LNCaP clone FGC (cell line): ENCODE data around the gene CYP4F12.
A peak's percentile ranks its signal among the peaks of the same experiment; 100 is the strongest.

ENCODE experiments used
- DNase-seq: peaks from one replicate; pipeline ENCODE4 v3.0.0-alpha.2; 2011; ENCODE audit warnings: low read depth
- H3K4me3 ChIP-seq: 2 replicates; pipeline ENCODE4 v1.5.1; 2011; ENCODE audit warnings: mild to moderate bottlenecking, low read depth, low read length, control low read depth
- CTCF ChIP-seq: IDR thresholded peaks from 2 replicates; pipeline ENCODE4 v1.5.1; 2012; ENCODE audit warnings: mild to moderate bottlenecking; ENCODE audit not compliant: control insufficient read depth, insufficient read depth; ENCODE audit errors: extremely low read depth

CYP4F12 gene

GRCh38 chr19:15680478-15681322, 7.8 kb downstream of the CYP4F12 start:
- no peak for DNase-seq
- H3K4me3 ChIP-seq = no peak overlapping the region
- TF ChIP-seq CTCF = no peak

- DNase-seq = no peak
- no peak for TF ChIP-seq CTCF
- H3K4me3 ChIP-seq = no peak overlapping the region
Observed at GRCh38 chr19:15683411-15683810, 10.5 kb downstream of the CYP4F12 start.

GRCh38 chr19:15684828-15685227, 11.9 kb downstream of the CYP4F12 start:
- no peak for TF ChIP-seq CTCF
- DNase-seq = no peak

GRCh38 chr19:15696654-15697194, 23.8 kb downstream of the CYP4F12 start:
- H3K4me3 ChIP-seq = no peak overlapping the region
- DNase-seq = no peak
- no peak for TF ChIP-seq CTCF

More at GRCh38 chr19:15684828-15685227, 11.9 kb downstream of the CYP4F12 start:
- no peak overlapping the region for H3K4me3 ChIP-seq

- H3K4me3 ChIP-seq = no peak overlapping the region
- peak; percentile 57 for DNase-seq
- TF ChIP-seq CTCF = no peak
Observed at GRCh38 chr19:15701757-15702533, 29.1 kb downstream of the CYP4F12 start.

GRCh38 chr19:15702534-15702930, 29.6 kb downstream of the CYP4F12 start:
- peak; percentile 45 for DNase-seq
- TF ChIP-seq CTCF = no peak
- no peak overlapping the region for H3K4me3 ChIP-seq
